GM12801 (cell line): ENCODE results near the gene TUBA1C.

Experiments
- TF ChIP-seq, protein P1 (sequence below): IDR thresholded peaks from one replicate; pipeline ENCODE4 v1.5.1; 2011; ENCODE audit warnings: control low read depth; ENCODE audit not compliant: insufficient read length; ENCODE audit errors: extremely low read depth

The TUBA1C gene

GRCh38 chr12:49228653-49229052, 36.2 kb upstream of the TUBA1C start:
- TF ChIP-seq, protein P1, sequence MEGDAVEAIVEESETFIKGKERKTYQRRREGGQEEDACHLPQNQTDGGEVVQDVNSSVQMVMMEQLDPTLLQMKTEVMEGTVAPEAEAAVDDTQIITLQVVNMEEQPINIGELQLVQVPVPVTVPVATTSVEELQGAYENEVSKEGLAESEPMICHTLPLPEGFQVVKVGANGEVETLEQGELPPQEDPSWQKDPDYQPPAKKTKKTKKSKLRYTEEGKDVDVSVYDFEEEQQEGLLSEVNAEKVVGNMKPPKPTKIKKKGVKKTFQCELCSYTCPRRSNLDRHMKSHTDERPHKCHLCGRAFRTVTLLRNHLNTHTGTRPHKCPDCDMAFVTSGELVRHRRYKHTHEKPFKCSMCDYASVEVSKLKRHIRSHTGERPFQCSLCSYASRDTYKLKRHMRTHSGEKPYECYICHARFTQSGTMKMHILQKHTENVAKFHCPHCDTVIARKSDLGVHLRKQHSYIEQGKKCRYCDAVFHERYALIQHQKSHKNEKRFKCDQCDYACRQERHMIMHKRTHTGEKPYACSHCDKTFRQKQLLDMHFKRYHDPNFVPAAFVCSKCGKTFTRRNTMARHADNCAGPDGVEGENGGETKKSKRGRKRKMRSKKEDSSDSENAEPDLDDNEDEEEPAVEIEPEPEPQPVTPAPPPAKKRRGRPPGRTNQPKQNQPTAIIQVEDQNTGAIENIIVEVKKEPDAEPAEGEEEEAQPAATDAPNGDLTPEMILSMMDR, result no peak

DNA sequence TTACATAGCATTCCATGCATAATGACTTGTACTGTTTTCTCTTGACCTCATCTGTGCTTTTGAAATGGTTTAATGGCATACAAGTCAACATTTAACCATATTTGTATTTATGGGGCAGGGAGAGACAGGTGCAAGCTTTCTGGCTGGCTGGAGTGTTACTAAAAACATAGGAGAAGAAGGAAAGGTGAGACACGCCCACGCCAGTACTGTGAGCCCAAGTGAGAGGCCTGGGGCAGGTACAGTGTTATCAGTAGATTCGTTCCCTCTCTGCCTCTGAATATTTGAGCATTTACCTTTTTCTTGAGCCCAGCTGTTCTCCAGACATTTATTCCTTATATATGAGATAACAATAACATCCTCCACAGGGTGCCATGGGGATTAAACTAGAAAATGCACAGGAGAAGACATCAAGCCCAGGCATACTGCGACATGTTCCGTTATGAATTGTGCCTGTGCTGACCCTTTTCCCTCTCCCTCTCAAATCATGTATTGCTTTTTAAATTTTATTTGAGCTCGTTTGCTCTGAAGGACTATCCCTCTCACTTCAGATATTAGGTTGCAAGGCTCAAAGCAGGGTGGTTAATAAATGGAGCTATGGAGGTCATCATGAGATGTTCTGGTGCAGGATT, 34.6 kb upstream of the TUBA1C start:
- TF ChIP-seq, protein P1, result no peak

DNA sequence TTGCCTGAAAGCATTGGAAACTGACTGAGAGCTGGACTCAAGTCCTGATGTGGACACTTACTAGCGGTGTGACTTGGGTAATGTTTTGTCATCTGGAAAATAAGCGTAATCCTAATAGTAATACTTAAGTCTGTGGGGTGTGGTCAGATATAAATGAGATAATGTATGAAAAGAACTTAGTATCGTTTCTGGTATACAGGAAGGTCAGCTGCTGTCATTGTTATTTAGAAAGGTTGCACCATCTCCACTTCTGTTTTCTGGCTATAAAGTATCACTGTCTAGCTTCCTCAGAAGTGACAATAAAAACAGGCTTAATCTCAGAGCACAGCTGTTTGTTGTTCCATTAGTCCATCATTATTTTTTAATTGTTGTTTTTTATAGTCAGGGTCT, 34.1 kb upstream of the TUBA1C start:
- TF ChIP-seq, protein P1, result no peak

GRCh38 chr12:49231878-49232655, 32.8 kb upstream of the TUBA1C start:
- TF ChIP-seq, protein P1, result no peak

GRCh38 chr12:49232940-49233841, 31.7 kb upstream of the TUBA1C start:
- TF ChIP-seq, protein P1, result no peak

GRCh38 chr12:49233842-49234526, 30.9 kb upstream of the TUBA1C start:
- TF ChIP-seq, protein P1, result no peak

DNA sequence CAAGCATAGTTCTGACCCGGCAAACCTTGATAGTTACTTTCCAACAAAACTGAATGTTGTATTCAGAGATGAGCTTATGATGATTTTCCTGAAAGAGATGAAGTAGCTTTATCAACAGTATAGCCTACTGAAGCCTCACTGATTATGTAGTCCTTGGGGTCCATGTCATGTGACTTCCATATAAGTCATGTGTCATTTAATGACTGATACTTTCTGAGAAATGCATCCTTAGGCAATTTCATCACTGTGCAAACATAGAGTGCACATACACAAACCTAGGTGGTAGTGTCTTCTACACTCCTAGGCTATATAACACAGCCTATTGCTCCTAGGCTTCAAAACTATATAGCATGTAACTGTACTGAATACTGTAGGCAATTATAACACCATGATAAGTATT, 28.5 kb upstream of the TUBA1C start:
- TF ChIP-seq, protein P1, result no peak
